ENCODE measurements around the gene NOXRED1. TPM values are rescaled to one million over a fixed set of nuclear protein-coding genes. Genes with fewer than 3 reads are reported as not detected.

NOXRED1 gene
- total RNA-seq, 1 experiment from 2014 or later: 0.41 TPM

- BruUV-seq (replicated peaks): TSS peak; percentile 22
Observed at GRCh38 chr14:77469067-77469505, 45.8 kb upstream of the NOXRED1 start.

GRCh38 chr14:77467801-77468200, 44.5 kb upstream of the NOXRED1 start:
- 0 out of 2 replicates have a peak, but pooled peaks cover under 1% of the 10 kb centered on the region for H3K36me3 ChIP-seq (ENCODE audit: control insufficient read depth, insufficient read depth, low read length)
- H3K4me3 ChIP-seq (ENCODE audit: low read depth, low read length): no peak overlapping the region
- Mint-ChIP-seq H3K4me1 (ENCODE audit: low read depth, unreplicated experiment) (no peaks in the 10 kb centered on the region), H3K9me3 (ENCODE audit: unreplicated experiment) (no peaks in the 10 kb centered on the region), H3K27ac (ENCODE audit: unreplicated experiment) (no peak overlapping the region), H3K27me3 (ENCODE audit: insufficient read depth, unreplicated experiment) (no peaks in the 10 kb centered on the region), H3K36me3 (ENCODE audit: insufficient read depth, unreplicated experiment) (peaks cover 65% of the 10 kb centered on the region), H3K4me3 (ENCODE audit: unreplicated experiment) (no peak overlapping the region)
- POLR2A ChIA-PET: interaction anchor here (0.6 kb wide), 1 partner anchor 9 kb away, joined by 8 read pairs; no protein-coding TSS in a partner anchor
- no peaks in the 10 kb centered on the region for H3K27me3 ChIP-seq (replicated peaks; ENCODE audit: control insufficient read depth, insufficient read depth, low read length)
- intact Hi-C loops (cut with micrococcal nuclease; ENCODE audit: unreplicated experiment): no loop called here
- no TSS peak for BruUV-seq (replicated peaks)
- no peaks in the 10 kb centered on the region for H3K4me1 ChIP-seq
- H3K9me3 ChIP-seq: no peaks in the 10 kb centered on the region
- CTCF ChIA-PET: interaction anchor here (0.6 to 0.7 kb wide), 2 partner anchors 204 to 683 kb away, joined by 5 read pairs; no protein-coding TSS in a partner anchor
- DNase-seq: no peak
- TF ChIP-seq CTCF (IDR thresholded peaks at IDR 0.05; ENCODE audit: insufficient read depth in 1 of 2, low read depth in 1 of 2, low read length in 1 of 2, severe bottlenecking in 1 of 2, unreplicated experiment in 1 of 2): no peak

More at GRCh38 chr14:77469067-77469505, 45.8 kb upstream of the NOXRED1 start:
- Mint-ChIP-seq H3K4me1 (ENCODE audit: low read depth, unreplicated experiment) (no peaks in the 10 kb centered on the region), H3K4me3 (ENCODE audit: unreplicated experiment) (no peak overlapping the region), H3K36me3 (ENCODE audit: insufficient read depth, unreplicated experiment) (peaks cover 55% of the 10 kb centered on the region), H3K9me3 (ENCODE audit: unreplicated experiment) (no peaks in the 10 kb centered on the region), H3K27ac (ENCODE audit: unreplicated experiment) (peak overlapping the region; percentile 48), H3K27me3 (ENCODE audit: insufficient read depth, unreplicated experiment) (no peaks in the 10 kb centered on the region)
- CTCF ChIA-PET: interaction anchor here (0.7 kb wide), 1 partner anchor 656 kb away, joined by 4 read pairs; no protein-coding TSS in a partner anchor
- Histone ChIP-seq H3K4me3 (ENCODE audit: low read depth, low read length) (no peak overlapping the region), H3K9me3 (no peaks in the 10 kb centered on the region), H3K27me3 (replicated peaks; ENCODE audit: control insufficient read depth, insufficient read depth, low read length) (no peaks in the 10 kb centered on the region), H3K36me3 (ENCODE audit: control insufficient read depth, insufficient read depth, low read length) (no peaks in the 10 kb centered on the region), H3K4me1 (no peaks in the 10 kb centered on the region)
- no peak for TF ChIP-seq CTCF (IDR thresholded peaks at IDR 0.05; ENCODE audit: insufficient read depth in 1 of 2, low read depth in 1 of 2, low read length in 1 of 2, severe bottlenecking in 1 of 2, unreplicated experiment in 1 of 2)
- POLR2A ChIA-PET: no interaction called here
- DNase-seq: peak in 1 of 2 experiments; percentile 30
- intact Hi-C loops (cut with micrococcal nuclease; ENCODE audit: unreplicated experiment): no loop called here

GRCh38 chr14:77459072-77459723, 35.9 kb upstream of the NOXRED1 start:
- Histone ChIP-seq H3K4me1 (0 out of 2 replicates have a peak, but pooled peaks cover 3% of the 10 kb centered on the region), H3K9me3 (no peaks in the 10 kb centered on the region), H3K4me3 (ENCODE audit: low read depth, low read length) (peak overlapping the region; percentile 98), H3K36me3 (ENCODE audit: control insufficient read depth, insufficient read depth, low read length) (0 out of 2 replicates have a peak, but pooled peaks cover 1% of the 10 kb centered on the region), H3K27me3 (replicated peaks; ENCODE audit: control insufficient read depth, insufficient read depth, low read length) (no peaks in the 10 kb centered on the region)
- Mint-ChIP-seq H3K4me3 (ENCODE audit: unreplicated experiment) (peak overlapping the region; percentile 98), H3K36me3 (ENCODE audit: insufficient read depth, unreplicated experiment) (peaks cover 67% of the 10 kb centered on the region), H3K27me3 (ENCODE audit: insufficient read depth, unreplicated experiment) (no peaks in the 10 kb centered on the region), H3K4me1 (ENCODE audit: low read depth, unreplicated experiment) (peaks cover 10% of the 10 kb centered on the region), H3K9me3 (ENCODE audit: unreplicated experiment) (no peaks in the 10 kb centered on the region), H3K27ac (ENCODE audit: unreplicated experiment) (peak overlapping the region; percentile 35)
- intact Hi-C loops (cut with micrococcal nuclease; ENCODE audit: unreplicated experiment): loop anchor here (1.0 to 5.0 kb wide), 3 partner anchors 92 to 158 kb away; partner anchors contain the start of genes GSTZ1, POMT2 and SPTLC2
- POLR2A ChIA-PET: interaction anchor here (0.6 to 1.1 kb wide), 2 partner anchors 9 to 19 kb away, joined by 3 to 8 read pairs; no protein-coding TSS in a partner anchor
- BruUV-seq (replicated peaks): no TSS peak
- CTCF ChIA-PET: interaction anchor here (0.6 to 1.8 kb wide), 7 partner anchors 10 to 146 kb away, joined by 3 to 7 read pairs (median 5); partner anchors contain the start of genes GSTZ1, ISM2, SAMD15 and TMED8
- DNase-seq: peak in 1 of 2 experiments; percentile 66
- TF ChIP-seq CTCF (IDR thresholded peaks at IDR 0.05; ENCODE audit: insufficient read depth in 1 of 2, low read depth in 1 of 2, low read length in 1 of 2, severe bottlenecking in 1 of 2, unreplicated experiment in 1 of 2): peak; percentile 44 to 71

Measured in Caco-2 (cell line).